Tibial artery (tissue), 4 donors: ENCODE results near the gene ERVH48-1.

ENCODE experiments used
- DNase-seq, 2 donors: peaks; one replicate each; pipeline ENCODE4 v3.0.0-alpha.2; 2019
- H3K27ac ChIP-seq, 2 donors: fragments of 200-600 bp; sonication (generic) in 1 of 2; 1 replicate in 1 of 2; 2 replicates in 1 of 2; pipeline ENCODE4 v1.5.1; 2018 to 2019; ENCODE audit warnings: mild to moderate bottlenecking in 1 of 2
- H3K27me3 ChIP-seq, 2 donors: fragments of 200-600 bp; sonication (generic) in 1 of 2; one replicate each; pipeline versions ENCODE4 v1.5.1 to v1.6.0; 2016 to 2019
- H3K36me3 ChIP-seq, 3 donors: fragments of 200-600 bp; sonication (generic) in 2 of 3; one replicate each; pipeline ENCODE4 v1.5.1; 2016 to 2019; ENCODE audit warnings: mild to moderate bottlenecking in 2 of 3
- H3K4me1 ChIP-seq, 4 donors: fragments of 200-600 bp; sonication (generic) in 2 of 4; 1 replicate in 3 of 4; 2 replicates in 1 of 4; pipeline ENCODE4 v1.5.1; 2016 to 2019
- H3K4me3 ChIP-seq, 2 donors: fragments of 200-600 bp; sonication (generic) in 1 of 2; 1 replicate in 1 of 2; 2 replicates in 1 of 2; pipeline ENCODE4 v1.5.1; 2018 to 2019; ENCODE audit warnings: mild to moderate bottlenecking in 2 of 2
- H3K9me3 ChIP-seq, 3 donors: fragments of 200-600 bp; sonication (generic) in 1 of 3; one replicate each; pipeline ENCODE4 v1.5.1; 2016 to 2019
- intact Hi-C: fragments of 100-400 bp; cut with DNase I; formaldehyde crosslinking; loops from one replicate; pipeline ENCODE4 v1.15.0; 2023; ENCODE audit warnings: low total_unique reads
- TF ChIP-seq, protein P1 (sequence below), 2 experiments: fragments of 200-600 bp in 1 of 2; fragments of 450-650 bp in 1 of 2; IDR thresholded peaks; one replicate each; pipeline ENCODE4 v1.5.1; 2017 to 2019; ENCODE audit warnings: antibody characterized with exemption in 2 of 2, mild to moderate bottlenecking in 1 of 2, moderate library complexity in 1 of 2

ERVH48-1 gene

GRCh38 chr21:42925114-42925926 lies at the start of gene ERVH48-1:
Gene ERVH48-1, minus strand, starts transcription at chr21:42925630. Its CDS starts 6,624 bp downstream, at chr21:42919006.
- Histone ChIP-seq H3K27me3 (no peaks in the 10 kb centered on the region), H3K4me3 (no peak within 1 kb of the TSS), H3K27ac (no peak within 1 kb of the TSS), H3K9me3 (no peaks in the 10 kb centered on the region), H3K4me1 (peaks cover 0 to 10% (median 3%) of the 10 kb centered on the region in 4 donors), H3K36me3 (no peaks in the 10 kb centered on the region)
- intact Hi-C loops, result loop anchor here (10.0 kb wide), 1 partner anchor 49 kb away; the partner anchor contains the start of gene PKNOX1
- DNase-seq, result no peak
- TF ChIP-seq, protein P1, sequence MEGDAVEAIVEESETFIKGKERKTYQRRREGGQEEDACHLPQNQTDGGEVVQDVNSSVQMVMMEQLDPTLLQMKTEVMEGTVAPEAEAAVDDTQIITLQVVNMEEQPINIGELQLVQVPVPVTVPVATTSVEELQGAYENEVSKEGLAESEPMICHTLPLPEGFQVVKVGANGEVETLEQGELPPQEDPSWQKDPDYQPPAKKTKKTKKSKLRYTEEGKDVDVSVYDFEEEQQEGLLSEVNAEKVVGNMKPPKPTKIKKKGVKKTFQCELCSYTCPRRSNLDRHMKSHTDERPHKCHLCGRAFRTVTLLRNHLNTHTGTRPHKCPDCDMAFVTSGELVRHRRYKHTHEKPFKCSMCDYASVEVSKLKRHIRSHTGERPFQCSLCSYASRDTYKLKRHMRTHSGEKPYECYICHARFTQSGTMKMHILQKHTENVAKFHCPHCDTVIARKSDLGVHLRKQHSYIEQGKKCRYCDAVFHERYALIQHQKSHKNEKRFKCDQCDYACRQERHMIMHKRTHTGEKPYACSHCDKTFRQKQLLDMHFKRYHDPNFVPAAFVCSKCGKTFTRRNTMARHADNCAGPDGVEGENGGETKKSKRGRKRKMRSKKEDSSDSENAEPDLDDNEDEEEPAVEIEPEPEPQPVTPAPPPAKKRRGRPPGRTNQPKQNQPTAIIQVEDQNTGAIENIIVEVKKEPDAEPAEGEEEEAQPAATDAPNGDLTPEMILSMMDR (IDR thresholded peaks at IDR 0.05), result no peak

GRCh38 chr21:42973991-42974831 lies 48.8 kb upstream of the ERVH48-1 start, which contains the start of gene PKNOX1:
Gene PKNOX1, plus strand, starts transcription at chr21:42974562. Its CDS starts 29,820 bp downstream, at chr21:43004382.
- peak within 1 kb of the TSS; percentile 96 to 97 for H3K27ac ChIP-seq
- peaks cover 0 to 20% (median 6%) of the 10 kb centered on the region in 4 donors for H3K4me1 ChIP-seq
- peak; percentile 99 for DNase-seq
- H3K36me3 ChIP-seq, result no peaks in the 10 kb centered on the region
- intact Hi-C loops, result loop anchor here (10.0 kb wide), 2 partner anchors 49 to 79 kb away; partner anchors contain the start of genes ERVH48-1 and NDUFV3
- TF ChIP-seq, protein P1 (IDR thresholded peaks at IDR 0.05), result no peak
- no peaks in the 10 kb centered on the region for H3K9me3 ChIP-seq
- H3K27me3 ChIP-seq, result no peaks in the 10 kb centered on the region
- H3K4me3 ChIP-seq, result peak within 1 kb of the TSS; percentile 80 to 81

GRCh38 chr21:42973309-42973990 lies 48.0 kb upstream of the ERVH48-1 start:
- TF ChIP-seq, protein P1 (IDR thresholded peaks at IDR 0.05), result peak in 1 of 2 experiments; percentile 23
- peak in 1 of 2 donors; percentile 69 for DNase-seq
- intact Hi-C loops, result loop anchor here (10.0 kb wide), 2 partner anchors 49 to 79 kb away; partner anchors contain the start of genes ERVH48-1 and NDUFV3
- peak overlapping the region; percentile 80 to 81 for H3K4me3 ChIP-seq
- H3K27me3 ChIP-seq, result no peaks in the 10 kb centered on the region
- H3K36me3 ChIP-seq, result no peaks in the 10 kb centered on the region
- peaks cover 0 to 20% (median 6%) of the 10 kb centered on the region in 4 donors for H3K4me1 ChIP-seq
- no peaks in the 10 kb centered on the region for H3K9me3 ChIP-seq
- peak overlapping the region; percentile 77 to 96 for H3K27ac ChIP-seq

- Histone ChIP-seq H3K4me1 (peaks cover 0 to 18% (median 6%) of the 10 kb centered on the region in 4 donors), H3K9me3 (no peaks in the 10 kb centered on the region), H3K36me3 (no peaks in the 10 kb centered on the region), H3K4me3 (no peak overlapping the region), H3K27ac (no peak overlapping the region), H3K27me3 (no peaks in the 10 kb centered on the region)
- DNase-seq, result no peak
- TF ChIP-seq, protein P1 (IDR thresholded peaks at IDR 0.05), result no peak
- intact Hi-C loops, result loop anchor here (10.0 kb wide), 2 partner anchors 47 to 77 kb away; partner anchors contain the start of genes ERVH48-1 and NDUFV3
Measured at GRCh38 chr21:42971897-42972275, 46.5 kb upstream of the ERVH48-1 start.
